GM21737 (cell line): ENCODE results near the gene MLXIP.
"Not testable (repeated sequence)": the region's sequence is repeated elsewhere in the genome, so short reads cannot be mapped to it uniquely, and the experiment has no call there.

Experiments
- ATAC-seq: cut with Tn5 transposase; IDR thresholded peaks from one replicate; pipeline ENCODE4 v1.9.1; 2021; ENCODE audit warnings: mild to moderate bottlenecking, moderate library complexity; ENCODE audit not compliant: unreplicated experiment

MLXIP gene, protein sequence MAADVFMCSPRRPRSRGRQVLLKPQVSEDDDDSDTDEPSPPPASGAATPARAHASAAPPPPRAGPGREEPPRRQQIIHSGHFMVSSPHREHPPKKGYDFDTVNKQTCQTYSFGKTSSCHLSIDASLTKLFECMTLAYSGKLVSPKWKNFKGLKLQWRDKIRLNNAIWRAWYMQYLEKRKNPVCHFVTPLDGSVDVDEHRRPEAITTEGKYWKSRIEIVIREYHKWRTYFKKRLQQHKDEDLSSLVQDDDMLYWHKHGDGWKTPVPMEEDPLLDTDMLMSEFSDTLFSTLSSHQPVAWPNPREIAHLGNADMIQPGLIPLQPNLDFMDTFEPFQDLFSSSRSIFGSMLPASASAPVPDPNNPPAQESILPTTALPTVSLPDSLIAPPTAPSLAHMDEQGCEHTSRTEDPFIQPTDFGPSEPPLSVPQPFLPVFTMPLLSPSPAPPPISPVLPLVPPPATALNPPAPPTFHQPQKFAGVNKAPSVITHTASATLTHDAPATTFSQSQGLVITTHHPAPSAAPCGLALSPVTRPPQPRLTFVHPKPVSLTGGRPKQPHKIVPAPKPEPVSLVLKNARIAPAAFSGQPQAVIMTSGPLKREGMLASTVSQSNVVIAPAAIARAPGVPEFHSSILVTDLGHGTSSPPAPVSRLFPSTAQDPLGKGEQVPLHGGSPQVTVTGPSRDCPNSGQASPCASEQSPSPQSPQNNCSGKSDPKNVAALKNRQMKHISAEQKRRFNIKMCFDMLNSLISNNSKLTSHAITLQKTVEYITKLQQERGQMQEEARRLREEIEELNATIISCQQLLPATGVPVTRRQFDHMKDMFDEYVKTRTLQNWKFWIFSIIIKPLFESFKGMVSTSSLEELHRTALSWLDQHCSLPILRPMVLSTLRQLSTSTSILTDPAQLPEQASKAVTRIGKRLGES

GRCh38 chr12:122078141-122079032, at the start of gene MLXIP:
Gene MLXIP (plus strand): TSS chr12:122078756. CDS start chr12:122078854, 98 bp downstream.
- ATAC-seq = peak; percentile 72

DNA sequence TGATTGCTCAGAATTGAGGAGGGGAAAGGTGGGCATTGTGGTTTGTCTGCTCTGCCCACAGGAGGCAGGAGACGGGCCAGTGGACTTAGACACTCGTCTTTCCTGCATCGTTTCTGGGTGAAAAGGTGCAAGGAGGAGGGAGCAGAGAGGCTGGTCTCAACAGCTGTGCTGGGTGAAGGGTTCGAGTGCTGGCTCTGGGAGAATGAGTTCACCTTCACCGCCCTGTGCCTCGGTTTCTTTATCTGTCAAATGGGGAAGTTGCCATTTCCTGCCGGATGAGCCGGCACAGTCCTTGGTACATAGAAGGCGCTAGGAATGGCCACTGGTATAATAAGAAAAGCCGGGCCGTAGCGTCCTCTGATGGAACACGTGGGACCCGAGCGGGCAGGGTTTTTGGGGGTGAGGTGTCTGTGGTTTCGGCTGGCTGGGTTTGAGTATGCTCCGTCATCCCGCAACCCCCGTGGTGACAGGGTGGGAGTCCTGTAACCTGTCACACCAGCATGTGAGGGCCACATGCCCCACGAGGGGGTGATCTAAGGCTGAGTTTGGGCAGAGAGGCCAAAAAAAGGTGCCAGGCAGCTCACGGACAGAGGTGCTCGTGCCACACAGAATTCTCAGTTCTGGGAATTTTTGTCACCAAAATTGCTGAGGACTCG, 49.5 kb upstream of the MLXIP start:
- ATAC-seq = no peak

GRCh38 chr12:122029620-122030423, 48.7 kb upstream of the MLXIP start:
- no peak for ATAC-seq

- no peak for ATAC-seq
These were observed 48.0 kb upstream of the MLXIP start for GRCh38 chr12:122030424-122031035.

DNA sequence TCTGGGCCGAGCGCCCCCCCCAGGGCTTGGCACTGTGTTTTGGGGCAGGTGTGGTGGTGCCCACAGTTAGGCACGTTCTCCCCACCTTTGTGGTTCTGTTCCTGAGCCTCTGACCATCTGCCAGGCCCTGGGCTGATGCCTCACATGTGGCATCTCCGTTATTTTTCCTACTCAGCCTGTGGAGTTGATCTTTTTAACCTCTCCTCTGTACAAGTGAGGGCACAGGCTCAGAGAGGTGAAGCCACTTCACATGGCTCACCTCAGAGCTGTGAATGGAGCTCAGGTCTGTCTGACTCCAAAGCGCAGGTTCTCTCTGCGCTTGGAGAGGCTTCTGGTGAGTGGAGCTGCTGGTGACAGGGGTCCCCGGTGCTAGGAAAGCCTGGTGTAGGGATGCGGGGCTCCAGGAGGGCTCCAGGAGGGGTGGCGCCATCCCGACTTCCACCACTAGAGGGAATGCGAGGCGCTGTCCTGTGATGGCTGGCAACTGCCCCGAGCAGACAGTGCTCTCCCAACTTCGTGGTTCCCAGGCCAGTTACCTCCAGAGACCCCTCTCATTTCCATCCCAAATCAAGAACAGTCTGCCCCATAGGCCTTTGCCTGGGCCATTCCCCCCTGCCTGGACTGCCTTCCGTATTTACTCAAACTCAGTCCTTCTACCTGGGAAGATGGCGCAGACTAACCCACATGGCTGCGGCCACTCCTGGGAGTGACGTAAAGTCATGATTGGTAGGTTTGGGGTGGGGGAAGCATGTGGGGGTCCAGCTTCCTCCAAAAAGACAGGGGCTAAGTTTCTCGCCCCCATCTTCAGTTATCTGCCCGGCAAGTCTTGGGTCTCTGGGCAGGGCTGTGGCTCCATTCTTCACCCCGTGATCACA, 47.0 kb upstream of the MLXIP start:
- no peak for ATAC-seq

DNA sequence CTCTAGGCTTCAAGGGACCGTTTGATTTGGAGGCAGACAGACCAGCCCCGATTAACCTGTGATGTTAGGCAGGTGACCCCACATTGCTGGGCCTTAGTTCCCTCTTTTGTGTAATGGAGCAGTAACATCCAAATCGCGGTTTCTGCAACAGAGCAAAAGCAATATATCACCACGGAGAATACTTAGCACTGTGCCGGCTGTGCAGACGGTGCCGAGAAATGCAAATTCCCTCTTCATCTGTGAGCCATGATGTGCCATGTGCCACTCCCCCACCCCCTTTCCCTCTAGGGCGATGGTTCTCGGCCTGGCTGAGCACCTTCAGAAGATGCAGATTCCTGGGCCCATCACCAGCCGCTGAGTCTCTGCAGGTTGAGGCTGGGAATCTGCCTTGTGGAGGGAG, 46.0 kb upstream of the MLXIP start:
- ATAC-seq = no peak

DNA sequence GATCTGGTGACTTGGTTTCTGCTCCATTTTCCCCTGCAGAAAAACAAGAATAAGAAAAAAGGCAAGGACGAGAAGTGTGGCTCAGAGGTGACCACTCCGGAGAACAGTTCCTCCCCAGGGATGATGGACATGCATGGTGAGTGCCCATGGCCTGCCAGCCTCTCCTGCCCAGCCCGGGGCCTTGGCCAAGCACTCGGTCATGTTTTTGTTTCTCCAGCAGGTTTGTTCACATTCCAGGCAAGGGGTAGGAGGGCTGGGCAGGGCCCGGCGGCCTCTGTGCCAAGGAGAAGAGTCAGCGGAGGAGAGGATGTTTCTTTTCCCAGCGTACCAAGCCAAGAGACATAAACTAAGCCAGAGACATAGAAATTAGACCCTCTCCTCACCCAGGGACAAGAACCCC, 43.3 kb upstream of the MLXIP start:
- ATAC-seq = no peak

DNA sequence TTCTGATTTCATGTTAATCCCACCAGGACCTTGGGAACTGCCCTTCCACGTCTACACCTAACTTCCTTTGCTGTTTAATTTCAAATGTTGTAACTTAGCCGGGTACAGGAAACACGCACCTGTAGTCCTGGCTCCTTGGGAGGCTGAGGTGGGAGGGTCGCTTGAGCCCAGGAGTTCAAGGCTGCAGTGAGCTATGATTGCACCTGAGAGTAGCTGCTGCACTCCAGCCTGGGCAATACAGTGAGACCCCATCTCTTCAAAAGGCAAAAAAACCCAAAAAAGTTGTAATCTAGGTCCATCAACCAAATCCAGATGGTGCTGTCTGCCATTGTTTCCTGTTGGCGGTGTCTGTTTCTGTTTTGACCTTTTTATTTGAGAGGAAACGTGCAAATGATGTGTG, 42.4 kb upstream of the MLXIP start:
- no peak for ATAC-seq

GRCh38 chr12:122040579-122041386, 37.8 kb upstream of the MLXIP start:
- ATAC-seq = no peak

- not testable (repeated sequence) for ATAC-seq
These were observed 37.1 kb upstream of the MLXIP start for GRCh38 chr12:122041458-122041857.

DNA sequence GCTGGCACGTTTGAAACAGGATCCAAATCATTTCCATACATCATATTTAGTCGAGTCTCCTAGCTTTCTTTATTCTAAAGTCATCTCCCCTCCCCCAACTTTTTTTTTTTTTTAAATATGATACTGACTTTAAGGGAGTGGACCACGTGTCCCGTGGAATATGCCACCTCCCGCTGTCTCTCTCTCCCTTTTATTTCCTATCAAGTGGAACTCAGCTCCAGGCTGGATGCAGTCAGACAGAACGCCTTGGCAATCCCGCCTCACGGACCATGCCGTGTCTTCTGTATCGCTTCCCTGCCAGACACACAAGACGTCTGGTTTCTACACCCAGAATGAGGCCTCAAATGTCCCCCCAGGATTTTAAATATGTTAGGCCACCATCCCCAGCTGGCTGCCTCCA, 35.6 kb upstream of the MLXIP start:
- ATAC-seq = no peak

GRCh38 chr12:122043476-122043875, 35.1 kb upstream of the MLXIP start:
- ATAC-seq = no peak

DNA sequence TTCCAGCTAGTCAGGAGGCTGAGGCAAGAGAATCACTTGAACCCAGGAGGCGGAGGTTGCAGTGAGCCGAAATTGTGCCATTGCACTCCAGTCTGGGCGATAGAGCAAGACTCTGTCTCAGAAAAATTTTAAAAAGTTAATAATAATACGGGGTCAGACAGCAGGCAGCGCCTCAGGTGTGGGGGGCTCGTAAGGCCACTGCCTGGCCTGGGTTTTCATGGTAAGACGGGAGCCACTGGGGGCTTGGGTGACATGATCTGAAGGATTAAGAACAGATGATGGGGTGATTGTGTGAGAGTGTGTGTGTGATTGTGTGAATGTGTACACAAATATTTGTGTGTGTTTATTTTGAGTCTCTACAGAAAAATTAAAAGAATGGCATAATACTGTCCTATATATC, 33.3 kb upstream of the MLXIP start:
- no peak for ATAC-seq

GRCh38 chr12:122046145-122046544, 32.4 kb upstream of the MLXIP start:
- ATAC-seq = no peak

GRCh38 chr12:122048151-122048550, 30.4 kb upstream of the MLXIP start:
- ATAC-seq = no peak

GRCh38 chr12:122049827-122050226, 28.7 kb upstream of the MLXIP start:
- no peak for ATAC-seq

GRCh38 chr12:122050706-122051105, 27.9 kb upstream of the MLXIP start:
- ATAC-seq = no peak
